ENCODE data around the gene EPHA1. TPM values are rescaled to one million over a fixed set of nuclear protein-coding genes. Genes with fewer than 3 reads are reported as not detected.
A peak's percentile ranks its signal among the peaks of the same experiment; 100 is the strongest.

EPHA1 gene
- total and polyA plus RNA-seq, 2 donors (not counting 1 experiment from before 2014, with no cell fraction given) = 0.39 to 0.49 TPM

DNA sequence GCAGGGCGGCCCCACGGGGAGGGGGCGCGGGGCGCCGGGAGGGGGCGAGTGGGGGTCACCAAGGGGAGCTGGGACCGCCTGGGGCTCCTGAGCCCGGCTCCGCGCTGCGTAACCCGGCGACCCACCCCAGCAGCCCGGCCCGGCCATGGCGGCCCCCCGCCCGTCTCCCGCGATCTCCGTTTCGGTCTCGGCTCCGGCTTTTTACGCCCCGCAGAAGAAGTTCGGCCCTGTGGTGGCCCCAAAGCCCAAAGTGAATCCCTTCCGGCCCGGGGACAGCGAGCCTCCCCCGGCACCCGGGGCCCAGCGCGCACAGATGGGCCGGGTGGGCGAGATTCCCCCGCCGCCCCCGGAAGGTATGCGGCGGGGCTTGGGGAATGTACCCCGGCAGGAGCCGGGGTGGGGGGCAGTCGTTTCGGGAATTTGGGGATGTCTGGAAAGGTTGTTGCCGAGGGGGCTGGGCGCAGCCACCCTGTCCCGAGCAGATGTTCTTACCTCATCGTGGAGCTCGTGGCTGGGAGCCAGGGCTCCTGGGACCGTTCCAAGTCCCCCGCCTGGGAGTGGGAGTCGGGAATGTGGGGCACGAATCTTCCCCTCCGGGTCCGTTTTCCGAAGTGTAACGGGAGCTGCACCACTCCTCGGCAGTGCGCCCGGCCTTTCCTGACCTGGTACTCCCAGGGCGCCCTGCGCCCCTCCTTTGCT is 27.1 kb downstream of the EPHA1 start:
- TF ChIP-seq CTCF (IDR thresholded peaks at IDR 0.05) (no peak), EZH2 (IDR thresholded peaks at IDR 0.05; ENCODE audit: borderline replicate concordance, insufficient read depth, low read depth, low read length, poor library complexity, severe bottlenecking) (no peak)
- no peaks in the 10 kb centered on the region for H3K9me3 ChIP-seq (ENCODE audit: control extremely low read depth in 1 of 3, control insufficient read depth in 2 of 3, insufficient read depth in 1 of 3, low read length in 2 of 3)
- peak overlapping the region; percentile 97 for H2AFZ ChIP-seq (ENCODE audit: insufficient read depth, low read depth, low read length, poor library complexity, severe bottlenecking)
- no peaks in the 10 kb centered on the region for H3K27me3 ChIP-seq (replicated peaks in 1 of 4; ENCODE audit: control extremely low read depth in 1 of 4, control insufficient read depth in 3 of 4, insufficient read depth in 4 of 4, low read length in 3 of 4)
- DNase-seq (peak; percentile 48), ATAC-seq (ENCODE audit: low read depth) (no peak)
- POLR2A ChIA-PET = interaction anchor here (0.7 to 1.3 kb wide), 2 partner anchors 27 to 95 kb away, joined by 3 to 5 read pairs; partner anchors contain the start of gene EPHA1
- CTCF ChIA-PET = interaction anchor here (1.0 kb wide), 2 partner anchors 13 to 141 kb away, joined by 3 read pairs; no protein-coding TSS in a partner anchor
- H3K9ac ChIP-seq (ENCODE audit: low read length) = peak overlapping the region; percentile 99
- H3K36me3 ChIP-seq (replicated peaks in 1 of 2; ENCODE audit: control extremely low read depth in 1 of 2, control insufficient read depth in 1 of 2, extremely low read depth in 1 of 2, insufficient read depth in 2 of 2, low read length in 1 of 2) = no peaks in the 10 kb centered on the region
- under 1% methylated on average over 61 of the region's 64 CpGs for WGBS (ENCODE audit: insufficient coverage)
- peak overlapping the region; percentile 22 to 99 (median 90) for H3K4me3 ChIP-seq (ENCODE audit: control extremely low read depth in 1 of 5, extremely low read depth in 1 of 5, insufficient read depth in 1 of 5, low read depth in 2 of 5, low read length in 4 of 5)
- H3K4me1 ChIP-seq (ENCODE audit: control insufficient read depth in 2 of 2, insufficient read depth in 2 of 2, low read length in 2 of 2) = peaks cover 44 to 58% of the 10 kb centered on the region in 2 donors
- Mint-ChIP-seq H3K9me3 (ENCODE audit: insufficient read depth) (no peaks in the 10 kb centered on the region), H3K27ac (peak overlapping the region; percentile 57), H3K4me1 (peaks cover 17% of the 10 kb centered on the region), H3K4me3 (peak overlapping the region; percentile 70), H3K27me3 (no peaks in the 10 kb centered on the region)
- H4K20me1 ChIP-seq (ENCODE audit: control insufficient read depth, insufficient read depth, low read length, poor library complexity, severe bottlenecking) = no peaks in the 10 kb centered on the region
- peak overlapping the region; percentile 23 to 89 for H3K27ac ChIP-seq (ENCODE audit: low read length in 2 of 2)
- intact Hi-C loops (cut with micrococcal nuclease) = loop anchor here (1.0 to 5.0 kb wide), 7 partner anchors 19 to 574 kb away; partner anchors contain the start of genes EPHA1, FAM131B and GSTK1
- H3K79me2 ChIP-seq (ENCODE audit: control insufficient read depth, insufficient read depth, low read length) = peaks cover 4% of the 10 kb centered on the region
- peak overlapping the region; percentile 99 for H3K4me2 ChIP-seq (replicated peaks; ENCODE audit: low read depth, low read length, poor library complexity, severe bottlenecking)
